ENCODE measurements around the gene ERVK3-1.

The ERVK3-1 gene

DNA sequence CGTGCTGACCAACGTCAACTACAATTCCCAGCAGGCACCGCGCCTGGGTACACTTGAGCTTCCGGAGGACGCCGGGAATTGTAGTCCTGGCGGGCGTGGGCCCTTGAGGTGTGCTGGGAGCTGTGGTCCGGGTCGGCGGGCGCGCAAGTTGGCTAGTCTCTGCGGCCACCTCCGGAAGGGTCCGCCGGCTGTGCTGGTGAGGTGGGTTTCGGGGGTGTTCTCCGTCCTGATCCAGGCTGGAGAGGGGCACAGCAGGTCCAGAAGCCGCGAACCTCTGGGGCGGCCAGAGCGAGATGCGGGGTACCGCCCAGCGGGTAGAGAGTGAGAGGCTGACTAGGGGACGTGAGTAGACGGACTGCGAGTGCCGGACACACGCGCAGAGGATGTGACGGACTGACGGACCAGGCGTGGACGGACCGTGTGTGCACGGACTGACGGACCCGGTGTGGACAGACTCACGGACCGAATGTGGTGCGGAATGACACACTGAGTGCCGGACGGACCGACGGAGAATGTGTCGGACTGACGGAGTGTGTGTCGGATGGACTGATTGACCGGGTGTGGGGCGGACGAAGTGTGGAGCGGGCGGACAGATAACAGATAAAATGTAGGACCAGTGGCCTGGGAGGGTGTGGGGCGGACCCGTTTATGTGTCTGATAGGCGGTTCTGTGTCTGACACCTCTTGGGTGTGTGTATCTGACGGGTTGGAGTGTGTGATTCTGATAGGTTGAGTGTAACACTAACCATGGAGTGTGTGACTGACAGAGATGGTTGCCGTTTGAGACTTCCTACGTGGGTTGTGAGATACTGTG lies 21.9 kb downstream of the ERVK3-1 start, which contains the start of gene ZSCAN22:
Gene ZSCAN22 (plus strand): TSS at position 81 of the 813 bp plus-strand sequence. CDS start 7,809 bp downstream, outside the sequence.
- peak; percentile 92 for DNase-seq (ENCODE audit: low read depth)
- H3K4me3 ChIP-seq (ENCODE audit: low read depth, low read length): peak within 1 kb of the TSS; percentile 93
- TF ChIP-seq, protein P1, sequence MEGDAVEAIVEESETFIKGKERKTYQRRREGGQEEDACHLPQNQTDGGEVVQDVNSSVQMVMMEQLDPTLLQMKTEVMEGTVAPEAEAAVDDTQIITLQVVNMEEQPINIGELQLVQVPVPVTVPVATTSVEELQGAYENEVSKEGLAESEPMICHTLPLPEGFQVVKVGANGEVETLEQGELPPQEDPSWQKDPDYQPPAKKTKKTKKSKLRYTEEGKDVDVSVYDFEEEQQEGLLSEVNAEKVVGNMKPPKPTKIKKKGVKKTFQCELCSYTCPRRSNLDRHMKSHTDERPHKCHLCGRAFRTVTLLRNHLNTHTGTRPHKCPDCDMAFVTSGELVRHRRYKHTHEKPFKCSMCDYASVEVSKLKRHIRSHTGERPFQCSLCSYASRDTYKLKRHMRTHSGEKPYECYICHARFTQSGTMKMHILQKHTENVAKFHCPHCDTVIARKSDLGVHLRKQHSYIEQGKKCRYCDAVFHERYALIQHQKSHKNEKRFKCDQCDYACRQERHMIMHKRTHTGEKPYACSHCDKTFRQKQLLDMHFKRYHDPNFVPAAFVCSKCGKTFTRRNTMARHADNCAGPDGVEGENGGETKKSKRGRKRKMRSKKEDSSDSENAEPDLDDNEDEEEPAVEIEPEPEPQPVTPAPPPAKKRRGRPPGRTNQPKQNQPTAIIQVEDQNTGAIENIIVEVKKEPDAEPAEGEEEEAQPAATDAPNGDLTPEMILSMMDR (IDR thresholded peaks at IDR 0.05; ENCODE audit: low read depth, low read length, missing control alignments): no peak
- in situ Hi-C loops (cut with HindIII; ENCODE audit: low sequenced_read_pairs): no loop called here

DNA sequence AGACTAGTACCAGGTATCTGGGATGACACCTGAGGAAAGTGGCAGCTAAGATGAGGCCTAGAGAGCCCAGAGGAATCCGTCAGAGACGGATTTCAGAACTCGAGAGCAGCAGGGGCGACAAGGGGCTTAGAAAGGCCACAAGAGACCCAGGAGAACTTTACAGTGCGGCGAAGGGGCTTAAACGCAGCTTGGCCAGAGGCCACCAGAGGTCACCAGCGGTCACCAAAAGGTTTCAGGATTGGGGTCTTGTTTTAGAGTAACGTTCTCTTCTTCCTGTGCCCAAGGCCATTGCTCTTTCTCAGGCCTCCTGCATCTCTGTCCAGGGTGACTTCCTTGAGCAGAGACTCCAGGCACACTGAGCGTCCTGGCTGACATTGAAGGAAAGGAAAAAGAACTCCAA lies 23.8 kb downstream of the ERVK3-1 start:
- TF ChIP-seq, protein P1 (IDR thresholded peaks at IDR 0.05; ENCODE audit: low read depth, low read length, missing control alignments): no peak
- in situ Hi-C loops (cut with HindIII; ENCODE audit: low sequenced_read_pairs): no loop called here
- H3K4me3 ChIP-seq (ENCODE audit: low read depth, low read length): no peak overlapping the region
- DNase-seq (ENCODE audit: low read depth): no peak

DNA sequence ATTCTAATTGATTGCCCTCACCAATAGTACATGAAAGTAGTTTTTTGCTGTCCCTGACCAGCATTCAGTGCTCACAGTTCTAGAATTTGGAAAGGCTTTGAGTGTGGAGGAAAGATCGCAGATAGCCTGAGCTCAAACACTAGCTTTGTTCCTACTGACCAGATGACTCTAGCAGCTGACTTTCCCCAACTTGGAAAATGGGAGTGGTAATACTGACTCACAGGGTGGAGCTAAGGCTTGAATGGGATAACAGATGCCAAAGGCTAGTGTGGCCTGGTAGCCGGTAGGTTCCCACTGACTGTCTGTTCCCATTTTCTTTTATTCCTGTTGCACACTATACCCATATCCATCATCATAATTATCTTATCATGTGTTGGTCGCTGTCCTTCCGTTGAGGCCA lies 25.3 kb downstream of the ERVK3-1 start:
- in situ Hi-C loops (cut with HindIII; ENCODE audit: low sequenced_read_pairs): no loop called here
- no peak overlapping the region for H3K4me3 ChIP-seq (ENCODE audit: low read depth, low read length)
- DNase-seq (ENCODE audit: low read depth): no peak
- TF ChIP-seq, protein P1 (IDR thresholded peaks at IDR 0.05; ENCODE audit: low read depth, low read length, missing control alignments): no peak

DNA sequence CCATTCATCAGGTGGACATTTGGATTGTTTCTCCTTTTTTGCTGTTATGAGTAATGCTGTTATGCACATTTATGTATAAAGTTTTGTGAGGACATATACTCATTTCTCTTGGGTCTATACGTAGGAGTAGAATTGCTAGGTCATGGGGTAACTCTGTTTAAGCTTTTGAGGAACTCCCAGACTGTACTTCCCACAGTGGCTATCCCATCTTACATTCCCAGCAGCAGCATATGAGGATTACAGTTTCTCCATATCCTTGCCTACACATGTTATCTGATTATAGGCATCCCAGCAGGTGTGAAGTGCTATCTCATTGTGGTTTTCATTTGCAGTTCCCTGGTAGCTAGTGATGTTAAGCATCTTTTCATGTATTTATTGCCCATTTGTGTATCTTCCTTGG lies 27.5 kb downstream of the ERVK3-1 start:
- TF ChIP-seq, protein P1 (IDR thresholded peaks at IDR 0.05; ENCODE audit: low read depth, low read length, missing control alignments): no peak
- no peak overlapping the region for H3K4me3 ChIP-seq (ENCODE audit: low read depth, low read length)
- in situ Hi-C loops (cut with HindIII; ENCODE audit: low sequenced_read_pairs): no loop called here
- DNase-seq (ENCODE audit: low read depth): no peak

DNA sequence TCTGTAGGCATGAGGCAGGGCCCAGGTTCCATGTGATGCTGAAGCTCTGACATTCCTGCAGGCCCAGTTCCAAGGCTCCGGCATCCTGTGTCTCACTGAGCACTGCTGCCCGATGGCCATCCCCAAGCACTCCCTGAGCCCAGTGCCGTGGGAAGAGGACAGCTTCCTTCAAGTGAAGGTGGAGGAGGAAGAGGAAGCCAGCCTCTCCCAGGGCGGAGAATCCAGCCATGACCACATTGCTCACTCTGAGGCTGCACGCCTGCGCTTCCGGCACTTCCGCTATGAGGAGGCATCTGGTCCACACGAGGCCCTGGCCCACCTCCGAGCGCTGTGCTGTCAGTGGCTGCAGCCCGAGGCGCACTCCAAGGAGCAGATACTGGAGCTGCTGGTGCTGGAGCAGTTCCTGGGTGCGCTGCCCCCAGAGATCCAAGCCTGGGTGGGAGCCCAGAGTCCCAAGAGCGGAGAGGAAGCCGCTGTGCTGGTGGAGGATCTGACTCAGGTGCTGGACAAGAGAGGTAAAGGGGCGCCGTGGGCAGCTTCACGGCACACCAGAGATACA lies 29.6 kb downstream of the ERVK3-1 start:
- in situ Hi-C loops (cut with HindIII; ENCODE audit: low sequenced_read_pairs): no loop called here
- DNase-seq (ENCODE audit: low read depth): no peak
- TF ChIP-seq, protein P1 (IDR thresholded peaks at IDR 0.05; ENCODE audit: low read depth, low read length, missing control alignments): no peak
- H3K4me3 ChIP-seq (ENCODE audit: low read depth, low read length): no peak overlapping the region

DNA sequence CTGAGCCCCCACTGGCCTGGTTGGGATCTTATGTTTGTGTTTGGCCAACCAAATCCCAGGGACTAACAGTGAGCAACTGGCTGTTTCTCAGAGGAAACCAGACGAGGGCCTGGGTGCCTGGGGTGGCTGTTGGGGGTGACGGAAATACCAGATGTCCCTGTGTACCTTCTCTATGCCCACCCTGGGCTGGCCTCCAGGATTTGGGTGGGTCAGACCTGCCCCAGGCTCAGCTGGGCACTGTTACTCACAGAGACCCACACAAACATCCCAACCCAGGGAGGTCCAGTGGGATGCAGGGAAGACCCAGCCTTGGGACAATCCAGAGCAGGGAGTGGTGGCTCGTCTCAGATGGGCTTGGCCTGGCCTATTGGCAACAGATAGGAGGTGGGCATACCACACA lies 30.5 kb downstream of the ERVK3-1 start:
- DNase-seq (ENCODE audit: low read depth): no peak
- TF ChIP-seq, protein P1 (IDR thresholded peaks at IDR 0.05; ENCODE audit: low read depth, low read length, missing control alignments): no peak
- H3K4me3 ChIP-seq (ENCODE audit: low read depth, low read length): no peak overlapping the region
- in situ Hi-C loops (cut with HindIII; ENCODE audit: low sequenced_read_pairs): no loop called here
